ENCODE measurements around the gene ST3GAL3.
A peak's percentile ranks its signal among the peaks of the same experiment; 100 is the strongest.

Gene ST3GAL3

GRCh38 chr1:43707190-43708001, at the start of gene ST3GAL3:
Gene ST3GAL3 (plus strand): TSS chr1:43707536. CDS start chr1:43736263, 28,727 bp downstream.
- DNase-seq = peak; percentile 85

DNA sequence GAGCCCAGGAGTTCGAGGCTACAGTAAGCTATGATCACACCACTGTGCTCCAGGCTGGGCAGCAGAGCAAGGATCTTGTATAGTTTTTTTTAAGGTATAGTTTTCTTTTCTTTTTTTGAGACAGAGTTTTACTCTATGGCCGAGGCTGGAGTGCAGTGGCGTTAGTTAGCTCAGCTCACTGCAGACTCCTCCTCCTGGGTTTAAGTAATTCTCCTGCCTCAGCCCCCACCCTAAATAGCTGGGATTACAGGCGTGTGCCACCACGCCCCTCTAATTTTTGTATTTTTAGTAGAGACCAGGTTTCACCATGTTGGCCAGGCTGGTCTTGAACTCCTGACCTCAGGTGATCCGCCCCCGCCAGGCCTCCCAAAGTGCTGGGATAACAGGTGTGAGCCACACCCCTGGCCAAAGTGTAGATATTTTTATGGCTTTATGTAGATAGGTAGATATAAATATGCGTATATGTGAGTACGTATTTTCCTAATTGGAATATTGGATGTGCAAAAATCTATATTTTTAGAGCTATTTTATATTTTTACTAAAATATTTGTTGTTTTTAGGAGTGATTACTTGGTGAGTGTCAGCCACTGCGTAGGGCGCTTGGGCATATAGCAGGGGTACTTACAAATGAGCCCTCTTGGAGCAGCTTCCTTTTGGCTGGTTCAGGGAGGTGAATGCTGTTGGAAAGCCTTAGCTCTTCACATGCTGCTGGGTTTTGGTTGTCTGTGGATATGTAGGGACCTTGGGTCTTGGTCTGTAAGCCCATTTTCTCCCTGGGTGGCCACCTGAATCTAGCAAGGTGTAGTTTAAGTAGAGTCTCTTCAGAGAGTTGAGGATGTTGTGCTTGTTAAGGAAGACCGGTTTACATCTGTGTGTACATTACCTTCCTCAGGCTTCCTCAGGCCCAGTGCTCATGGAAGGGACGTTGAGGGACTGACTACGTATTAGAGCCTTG, 47.8 kb upstream of the ST3GAL3 start:
- no peak for DNase-seq

GRCh38 chr1:43660355-43660754, 47.0 kb upstream of the ST3GAL3 start:
- DNase-seq = no peak

GRCh38 chr1:43664369-43664768, 43.0 kb upstream of the ST3GAL3 start:
- no peak for DNase-seq

DNA sequence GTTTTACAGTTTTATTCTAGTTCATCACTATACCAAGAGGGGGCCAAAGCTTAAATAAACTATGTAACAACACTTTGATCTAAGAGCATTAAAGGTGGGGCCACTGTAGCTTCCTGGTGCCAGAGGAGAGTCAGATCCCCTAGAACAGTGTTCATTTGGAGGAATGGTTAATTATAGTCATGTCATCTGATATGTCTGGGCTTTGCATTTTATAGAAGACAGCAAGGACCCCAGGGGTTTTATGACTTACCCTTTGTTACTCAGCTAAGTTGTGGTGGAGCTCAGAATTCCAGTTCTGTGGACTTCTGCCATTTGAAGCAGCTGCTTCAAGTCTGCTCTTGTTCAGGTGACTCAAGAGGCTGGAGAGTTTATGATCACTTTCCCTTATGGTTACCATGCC, 40.7 kb upstream of the ST3GAL3 start:
- no peak for DNase-seq

GRCh38 chr1:43668956-43669355, 38.4 kb upstream of the ST3GAL3 start:
- no peak for DNase-seq

DNA sequence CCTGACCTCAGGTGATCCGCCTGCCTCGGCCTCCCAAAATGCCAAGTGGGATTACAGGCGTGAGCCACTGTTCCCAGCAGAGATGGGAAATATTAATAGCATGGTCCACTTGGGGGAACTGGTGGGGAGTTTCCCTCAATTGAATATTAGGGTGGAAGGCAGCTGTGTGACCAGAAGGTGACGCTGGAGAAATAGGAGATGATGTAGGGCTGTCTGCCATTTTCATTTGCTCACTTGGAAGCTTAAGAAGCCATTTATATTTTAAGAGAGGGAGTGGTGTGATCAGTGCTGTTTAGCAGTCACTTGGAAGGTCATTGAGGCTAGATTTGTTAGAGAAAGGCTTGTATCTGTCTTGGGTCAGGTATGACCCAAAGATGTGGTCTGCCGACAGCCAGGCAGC, 37.5 kb upstream of the ST3GAL3 start:
- DNase-seq = no peak

- DNase-seq = no peak
These were observed 36.1 kb upstream of the ST3GAL3 start for GRCh38 chr1:43671193-43671592.

DNA sequence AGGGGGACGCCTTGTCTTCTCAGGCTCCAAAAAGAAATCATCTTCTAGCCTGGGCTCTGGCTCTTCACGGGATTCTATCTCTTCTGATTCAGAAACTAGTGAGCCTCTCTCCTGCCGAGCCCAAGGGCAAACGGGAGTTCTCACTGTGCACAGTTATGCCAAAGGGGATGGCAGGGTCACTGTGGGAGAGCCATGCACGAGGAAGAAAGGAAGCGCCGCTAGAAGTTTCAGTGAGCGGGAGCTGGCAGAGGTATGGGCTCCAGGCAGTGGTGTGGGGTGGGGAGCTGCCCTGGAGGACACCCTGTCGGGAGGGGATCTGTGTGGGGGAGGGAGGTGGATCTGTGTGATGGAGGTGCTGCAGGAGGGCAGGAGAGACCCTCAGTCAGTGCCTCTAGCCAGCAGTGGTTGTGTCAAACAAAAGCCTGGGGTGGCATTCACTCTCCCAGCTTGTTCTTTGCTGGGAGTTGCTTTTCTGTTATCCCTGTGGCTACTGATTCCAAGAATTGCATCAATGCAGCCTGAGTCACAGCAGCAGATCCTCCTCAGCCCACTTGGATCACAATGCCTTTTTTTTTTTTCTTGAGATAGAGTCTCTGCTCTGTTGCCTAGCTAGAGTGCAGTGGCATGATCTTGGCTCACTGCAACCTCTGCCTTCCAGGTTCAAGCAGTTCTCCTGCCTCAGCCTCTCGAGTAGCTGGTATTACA, 35.6 kb upstream of the ST3GAL3 start:
- DNase-seq = no peak

DNA sequence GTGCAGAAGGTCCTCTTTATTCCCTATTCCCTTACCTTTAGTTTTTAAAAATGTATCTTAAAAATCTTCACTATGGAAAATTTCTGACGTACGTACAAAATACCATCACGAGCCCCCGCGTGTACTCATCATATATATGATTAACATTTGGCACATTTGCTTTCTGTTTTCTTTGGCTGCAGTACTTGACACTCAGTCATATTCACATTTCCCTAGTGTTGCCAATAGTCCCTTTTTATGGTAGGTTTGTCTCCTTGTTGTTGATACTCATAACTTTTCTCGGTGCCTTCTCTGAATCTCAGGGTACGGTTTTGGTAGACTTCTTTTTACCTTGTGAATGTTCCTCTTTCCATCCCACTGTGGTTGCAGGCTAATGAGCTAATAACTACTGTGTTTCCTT, 34.1 kb upstream of the ST3GAL3 start:
- DNase-seq = no peak

- DNase-seq = no peak
These were observed 28.4 kb upstream of the ST3GAL3 start for GRCh38 chr1:43678940-43679339.

GRCh38 chr1:43683560-43683959, 23.8 kb upstream of the ST3GAL3 start:
- no peak for DNase-seq

DNA sequence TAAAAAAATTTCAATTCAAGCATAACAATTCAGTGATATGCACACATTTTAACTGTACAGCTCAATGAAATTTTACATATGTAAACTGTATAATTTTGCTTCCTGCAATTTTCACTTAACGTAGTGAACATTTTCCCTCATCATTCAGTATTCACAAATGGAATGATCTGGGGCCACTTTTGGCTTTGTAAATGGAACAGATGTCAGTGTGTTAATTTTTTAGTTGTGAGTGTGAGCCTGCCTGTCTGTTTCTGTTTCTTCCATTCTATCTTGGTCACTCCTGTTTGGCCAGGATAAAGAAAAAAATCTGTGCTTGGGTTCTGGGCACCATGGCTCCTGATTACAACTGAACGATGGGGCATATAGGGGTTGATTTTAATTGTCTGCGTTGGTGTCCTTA, 20.5 kb upstream of the ST3GAL3 start:
- no peak for DNase-seq

DNA sequence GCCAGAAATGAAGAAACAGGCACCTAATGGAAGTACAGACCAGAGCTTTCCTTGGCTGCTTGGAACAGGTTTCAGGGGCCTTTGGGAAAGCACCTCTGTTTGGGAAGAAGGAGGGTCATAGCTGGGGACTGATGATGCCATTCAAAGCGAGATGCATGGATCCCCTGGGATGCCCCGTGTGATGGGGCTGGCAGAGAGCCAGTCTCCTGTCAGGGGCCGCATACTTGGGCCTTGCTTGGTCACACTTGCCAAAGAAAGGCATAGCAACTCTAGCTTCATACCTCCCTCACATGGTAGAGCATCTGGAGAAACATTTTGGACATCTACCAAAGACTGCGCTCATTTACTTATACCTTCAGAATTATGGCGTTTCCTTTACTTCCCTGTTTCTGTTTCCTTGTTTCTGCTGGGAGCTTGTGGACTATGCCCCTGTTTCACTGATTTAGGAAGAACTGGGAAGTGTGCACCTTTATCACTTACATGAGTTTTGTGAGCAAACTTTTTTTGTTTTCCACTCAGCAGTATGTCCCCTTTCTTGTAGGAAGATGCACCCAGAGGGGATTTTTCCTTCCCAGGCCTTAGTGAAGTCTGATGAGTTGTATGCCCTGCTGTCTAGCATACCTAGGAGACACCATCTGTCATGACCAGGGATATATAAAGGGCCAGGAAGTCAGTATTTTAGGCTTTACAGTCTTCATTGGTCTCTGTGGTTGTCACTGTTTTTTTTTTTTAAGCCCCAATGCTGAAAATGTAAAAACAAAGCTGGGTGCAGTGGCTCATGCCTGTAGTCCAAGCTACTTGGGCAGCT, 19.8 kb upstream of the ST3GAL3 start:
- no peak for DNase-seq

DNA sequence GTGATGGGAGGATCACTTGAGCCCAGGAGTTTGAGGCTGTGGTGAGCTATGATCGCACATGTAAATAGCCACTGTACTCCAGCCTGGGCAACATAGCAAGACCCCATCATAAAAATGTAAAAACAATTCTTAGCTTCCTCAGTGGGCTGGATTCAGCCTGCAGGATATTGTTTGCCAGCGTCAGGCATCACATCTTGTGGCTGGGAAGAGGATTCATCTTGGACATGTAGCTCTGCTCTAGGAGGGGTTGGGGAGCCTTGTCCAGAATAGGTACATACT, 19.3 kb upstream of the ST3GAL3 start:
- no peak for DNase-seq

GRCh38 chr1:43688594-43689000, 18.7 kb upstream of the ST3GAL3 start:
- no peak for DNase-seq

DNA sequence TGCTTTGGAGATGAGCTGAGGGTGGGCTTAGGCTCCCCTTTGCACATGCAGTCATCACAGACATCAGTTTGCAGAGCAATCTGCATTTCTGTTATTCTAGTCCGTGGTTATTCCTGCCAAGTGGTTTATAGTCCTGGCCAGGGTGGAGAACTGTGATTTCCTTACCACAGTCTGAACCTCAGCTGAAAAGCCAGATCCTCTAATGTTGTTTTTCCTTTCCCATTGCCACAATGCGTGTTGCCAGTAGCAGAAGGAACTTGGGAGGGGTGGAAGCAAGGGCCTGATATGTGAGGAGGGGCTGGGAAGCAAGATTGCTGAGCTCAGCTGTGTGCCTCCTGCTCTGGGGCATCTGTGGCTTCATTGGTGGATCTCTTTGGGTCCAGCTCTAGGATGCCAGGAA, 18.0 kb upstream of the ST3GAL3 start:
- DNase-seq = no peak

GRCh38 chr1:43691871-43692815, 15.2 kb upstream of the ST3GAL3 start:
- DNase-seq = no peak

DNA sequence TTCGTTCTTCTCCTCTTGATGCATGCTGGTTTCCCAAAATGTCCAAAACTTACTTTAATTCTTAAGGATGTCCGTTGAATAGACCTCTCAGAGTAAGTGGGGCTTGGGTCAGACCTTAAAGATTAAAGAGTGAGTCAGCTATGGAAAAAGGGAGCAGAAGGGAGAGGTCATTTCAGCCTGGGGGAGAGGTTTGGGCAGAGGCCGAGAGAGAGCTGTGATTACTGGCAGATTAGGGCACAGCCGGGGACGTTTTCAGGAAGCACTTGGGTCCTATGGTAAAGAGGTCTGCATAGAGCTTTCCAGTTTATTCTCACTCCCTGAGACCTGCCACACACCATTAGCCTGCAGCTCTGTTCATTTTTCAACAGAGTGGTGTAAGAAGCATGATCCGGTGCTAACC, 14.0 kb upstream of the ST3GAL3 start:
- no peak for DNase-seq

DNA sequence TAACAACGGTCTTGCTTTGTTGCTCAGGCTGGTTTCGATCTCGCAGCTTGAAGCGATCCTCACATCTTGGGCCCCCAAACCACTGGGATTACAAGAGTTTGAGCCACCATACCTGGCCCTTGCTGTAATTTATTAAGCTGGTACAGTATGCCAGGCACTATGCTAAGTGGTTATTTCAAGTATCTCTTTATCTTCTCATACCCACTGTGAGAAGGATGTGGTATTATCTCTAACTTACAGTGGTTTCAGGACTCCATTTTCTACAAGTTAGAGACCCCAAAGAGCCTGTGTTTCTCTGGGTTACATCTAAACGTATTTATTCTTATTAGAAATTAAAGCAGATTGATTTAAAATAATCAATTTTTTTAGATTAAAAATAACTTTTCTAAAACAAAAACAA, 8.1 kb upstream of the ST3GAL3 start:
- no peak for DNase-seq

DNA sequence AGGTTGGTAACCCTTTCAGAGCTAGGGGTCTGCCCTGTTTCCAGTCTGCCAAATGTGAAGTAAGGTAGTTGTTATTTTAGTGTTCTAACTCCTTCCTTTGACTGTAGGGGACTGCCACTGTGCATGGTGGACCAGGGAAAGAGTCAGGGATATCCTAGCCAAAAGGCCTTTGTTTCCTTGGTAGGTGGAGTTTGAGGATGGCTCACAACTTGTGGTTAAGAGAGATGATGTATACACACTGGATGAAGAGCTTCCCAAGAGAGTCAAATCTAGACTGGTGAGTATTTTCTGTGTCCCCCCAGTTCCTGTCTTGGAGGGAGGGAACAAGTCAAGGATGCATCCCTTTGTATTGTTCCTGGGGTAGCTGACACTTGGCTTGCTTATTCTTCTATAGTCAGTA, 3.5 kb upstream of the ST3GAL3 start:
- DNase-seq = no peak

DNA sequence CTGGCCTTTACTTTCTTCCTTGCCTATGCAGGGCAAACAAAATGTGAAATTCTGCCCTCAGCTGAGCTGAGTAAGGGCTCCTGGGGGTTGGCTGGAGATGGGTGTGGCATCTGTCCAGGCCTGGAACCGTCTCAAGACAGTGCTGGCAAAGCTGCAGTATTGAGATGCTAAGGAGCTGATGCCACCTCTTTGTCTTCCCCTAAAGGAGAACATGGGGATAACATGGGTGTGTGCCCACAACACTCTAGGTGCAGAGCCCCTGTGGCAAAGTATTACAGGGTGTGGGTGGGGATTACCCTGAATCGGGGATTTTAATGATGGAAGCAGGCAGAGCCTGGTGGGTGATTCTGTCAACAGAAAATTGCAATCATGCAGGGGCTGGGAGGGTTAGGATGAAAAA, 2.5 kb upstream of the ST3GAL3 start:
- DNase-seq = no peak
